ENCODE measurements around the gene CBX8. TPM values are rescaled to one million over a fixed set of nuclear protein-coding genes. Genes with fewer than 3 reads are reported as not detected.

The CBX8 gene
- polyA plus RNA-seq, 1 donor from 2014 or later: 3.2 TPM

- peaks cover 2% of the 10 kb centered on the region for H3K36me3 Mint-ChIP-seq
- H3K4me3 Mint-ChIP-seq: peak overlapping the region in 2 of 4 donors; percentile 68 to 74
- no peaks in the 10 kb centered on the region for H3K9me3 Mint-ChIP-seq
- H3K4me1 Mint-ChIP-seq: peaks cover 0 to 12% (median 4%) of the 10 kb centered on the region in 3 donors
- H3K27me3 Mint-ChIP-seq: peaks cover 38% of the 10 kb centered on the region
- H3K27ac Mint-ChIP-seq: peak overlapping the region in 1 of 3 donors; percentile 79
These were observed 5.1 kb downstream of the CBX8 start for GRCh38 chr17:79791735-79792161.

- Mint-ChIP-seq H3K9me3 (no peaks in the 10 kb centered on the region), H3K27ac (peak overlapping the region in 2 of 3 donors; percentile 23 to 68), H3K4me1 (peaks cover 0 to 9% (median 4%) of the 10 kb centered on the region in 3 donors), H3K27me3 (peaks cover 44% of the 10 kb centered on the region), H3K36me3 (peaks cover 2% of the 10 kb centered on the region), H3K4me3 (peak overlapping the region in 1 of 4 donors; percentile 37)
These were observed 5.8 kb downstream of the CBX8 start for GRCh38 chr17:79790805-79791734.

- Mint-ChIP-seq H3K4me1 (peaks cover 0 to 4% (median 3%) of the 10 kb centered on the region in 3 donors), H3K4me3 (no peak overlapping the region), H3K36me3 (peaks cover 2% of the 10 kb centered on the region), H3K9me3 (no peaks in the 10 kb centered on the region), H3K27ac (peak overlapping the region in 2 of 3 donors; percentile 23 to 53), H3K27me3 (peaks cover 48% of the 10 kb centered on the region)
These were observed 6.7 kb downstream of the CBX8 start for GRCh38 chr17:79789943-79790804.

GRCh38 chr17:79788989-79789942, 7.6 kb downstream of the CBX8 start:
- Mint-ChIP-seq H3K4me1 (peaks cover 0 to 4% (median 3%) of the 10 kb centered on the region in 3 donors), H3K9me3 (no peaks in the 10 kb centered on the region), H3K27me3 (peaks cover 49% of the 10 kb centered on the region), H3K27ac (peak overlapping the region in 2 of 3 donors; percentile 52 to 71), H3K36me3 (peaks cover 2% of the 10 kb centered on the region), H3K4me3 (peak overlapping the region in 3 of 4 donors; percentile 38 to 65 (median 41))

- Mint-ChIP-seq H3K36me3 (no peaks in the 10 kb centered on the region), H3K27ac (peak overlapping the region in 1 of 3 donors; percentile 52), H3K4me3 (peak overlapping the region in 1 of 4 donors; percentile 43), H3K4me1 (peaks cover 0 to 4% (median 3%) of the 10 kb centered on the region in 3 donors), H3K27me3 (peaks cover 49% of the 10 kb centered on the region), H3K9me3 (no peaks in the 10 kb centered on the region)
These were observed 8.4 kb downstream of the CBX8 start for GRCh38 chr17:79788455-79788854.

GRCh38 chr17:79786930-79787643, 9.8 kb downstream of the CBX8 start:
- H3K27me3 Mint-ChIP-seq: peaks cover 53% of the 10 kb centered on the region
- no peaks in the 10 kb centered on the region for H3K36me3 Mint-ChIP-seq
- peak overlapping the region in 1 of 3 donors; percentile 79 for H3K27ac Mint-ChIP-seq
- no peaks in the 10 kb centered on the region for H3K9me3 Mint-ChIP-seq
- peak overlapping the region in 1 of 4 donors; percentile 16 for H3K4me3 Mint-ChIP-seq
- H3K4me1 Mint-ChIP-seq: no peaks in the 10 kb centered on the region

- Mint-ChIP-seq H3K36me3 (no peaks in the 10 kb centered on the region), H3K4me3 (peak overlapping the region in 2 of 4 donors; percentile 16 to 56), H3K9me3 (no peaks in the 10 kb centered on the region), H3K4me1 (peaks cover 0 to 2% (median 2%) of the 10 kb centered on the region in 3 donors), H3K27me3 (peaks cover 59% of the 10 kb centered on the region), H3K27ac (peak overlapping the region in 1 of 3 donors; percentile 79)
These were observed 10.7 kb downstream of the CBX8 start for GRCh38 chr17:79785900-79786810.

GRCh38 chr17:79785017-79785899, 11.6 kb downstream of the CBX8 start:
- H3K27ac Mint-ChIP-seq: peak overlapping the region in 1 of 3 donors; percentile 31
- H3K27me3 Mint-ChIP-seq: peaks cover 60% of the 10 kb centered on the region
- no peaks in the 10 kb centered on the region for H3K9me3 Mint-ChIP-seq
- H3K36me3 Mint-ChIP-seq: no peaks in the 10 kb centered on the region
- H3K4me1 Mint-ChIP-seq: peaks cover 0 to 2% (median 2%) of the 10 kb centered on the region in 3 donors
- peak overlapping the region in 1 of 4 donors; percentile 30 for H3K4me3 Mint-ChIP-seq

- Mint-ChIP-seq H3K4me1 (peaks cover 0 to 2% (median 2%) of the 10 kb centered on the region in 3 donors), H3K4me3 (no peak overlapping the region), H3K9me3 (no peaks in the 10 kb centered on the region), H3K27me3 (peaks cover 64% of the 10 kb centered on the region), H3K36me3 (no peaks in the 10 kb centered on the region), H3K27ac (no peak overlapping the region)
These were observed 12.4 kb downstream of the CBX8 start for GRCh38 chr17:79784353-79785016.

- Mint-ChIP-seq H3K4me3 (no peak overlapping the region), H3K27ac (no peak overlapping the region), H3K36me3 (no peaks in the 10 kb centered on the region), H3K4me1 (peaks cover 0 to 5% (median 4%) of the 10 kb centered on the region in 3 donors), H3K27me3 (peaks cover 61% of the 10 kb centered on the region), H3K9me3 (no peaks in the 10 kb centered on the region)
These were observed 13.0 kb downstream of the CBX8 start for GRCh38 chr17:79783891-79784290.

- H3K27me3 Mint-ChIP-seq: peaks cover 54% of the 10 kb centered on the region
- H3K27ac Mint-ChIP-seq: peak overlapping the region in 1 of 3 donors; percentile 18
- peaks cover 2% of the 10 kb centered on the region for H3K36me3 Mint-ChIP-seq
- H3K4me1 Mint-ChIP-seq: peaks cover under 1 to 10% (median 8%) of the 10 kb centered on the region in 3 donors
- H3K4me3 Mint-ChIP-seq: peak overlapping the region in 1 of 4 donors; percentile 87
- no peaks in the 10 kb centered on the region for H3K9me3 Mint-ChIP-seq
These were observed 14.9 kb downstream of the CBX8 start for GRCh38 chr17:79781736-79782575.
